Cerebellar cortex (tissue), 1 donor: ENCODE results near the gene PTGES3L.

ENCODE experiments used
- DNase-seq: peaks from one replicate; pipeline ENCODE4 v3.0.0-alpha.2; 2015; ENCODE audit warnings: low spot score

PTGES3L gene

DNA sequence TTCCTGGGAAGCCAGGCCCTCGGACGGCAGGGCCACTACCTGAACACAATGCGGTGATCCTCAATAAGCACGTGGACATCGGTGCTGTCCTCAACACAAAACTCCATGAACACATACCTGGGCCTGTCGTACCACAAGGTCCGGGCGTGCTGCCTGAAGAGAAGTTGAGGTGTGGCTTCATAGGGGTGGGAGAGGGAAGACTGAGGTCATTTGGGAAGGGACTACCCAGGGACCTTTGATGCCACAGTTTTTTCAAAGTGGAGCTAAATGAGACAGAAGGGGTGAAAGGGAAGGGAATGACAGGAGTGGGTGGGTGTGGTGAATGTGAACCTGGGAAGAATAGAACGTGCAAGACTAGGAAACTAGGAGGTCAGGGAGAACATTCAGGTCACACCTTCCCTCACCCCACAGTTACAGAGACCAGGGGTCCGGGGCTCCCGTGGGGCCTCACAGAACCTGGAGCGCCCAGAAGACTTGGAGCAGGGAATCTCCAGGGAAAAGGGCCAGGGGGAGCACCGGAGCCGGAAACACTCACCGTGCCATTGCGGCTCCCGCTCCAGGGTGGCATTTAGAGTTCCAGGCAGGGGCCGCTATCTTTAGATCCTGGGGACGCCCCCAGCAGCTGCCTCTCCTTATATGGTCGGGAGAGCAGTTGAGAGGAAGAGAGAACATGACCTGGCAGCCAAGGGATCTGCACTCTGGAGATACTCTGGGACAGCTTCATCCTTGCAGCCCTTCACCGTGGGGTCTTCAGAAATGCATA lies at the start of gene PTGES3L:
Gene PTGES3L, minus strand, starts transcription at position 570 of the 763 bp plus-strand sequence. Its CDS starts 27 bp downstream, at position 543.
- no peak for DNase-seq

DNA sequence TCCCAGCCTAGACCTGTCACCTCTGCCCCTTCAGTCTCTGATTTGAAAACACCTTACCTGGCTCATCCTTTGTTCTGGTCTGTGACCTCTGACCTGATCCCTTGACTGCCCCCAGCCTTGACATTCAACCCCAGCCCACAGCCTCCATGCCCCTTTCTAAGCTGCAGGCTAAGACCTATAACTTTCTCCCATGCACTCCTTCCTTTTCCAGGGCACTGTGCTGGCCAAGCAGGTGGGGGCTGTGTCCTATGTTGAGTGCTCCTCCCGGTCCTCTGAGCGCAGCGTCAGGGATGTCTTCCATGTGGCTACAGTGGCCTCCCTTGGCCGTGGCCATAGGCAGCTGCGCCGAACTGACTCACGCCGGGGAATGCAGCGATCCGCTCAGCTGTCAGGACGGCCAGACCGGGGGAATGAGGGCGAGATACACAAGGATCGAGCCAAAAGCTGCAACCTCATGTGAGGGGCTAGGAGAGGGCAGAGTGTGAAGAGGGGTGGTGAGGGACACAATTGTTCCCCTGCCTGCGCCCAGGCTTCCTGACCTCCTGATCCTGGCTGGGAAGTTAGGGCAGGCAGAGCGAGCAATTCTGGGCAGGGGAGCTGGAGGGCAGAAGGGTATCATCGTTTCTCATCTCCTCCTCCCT lies 48.5 kb upstream of the PTGES3L start:
- no peak for DNase-seq

DNA sequence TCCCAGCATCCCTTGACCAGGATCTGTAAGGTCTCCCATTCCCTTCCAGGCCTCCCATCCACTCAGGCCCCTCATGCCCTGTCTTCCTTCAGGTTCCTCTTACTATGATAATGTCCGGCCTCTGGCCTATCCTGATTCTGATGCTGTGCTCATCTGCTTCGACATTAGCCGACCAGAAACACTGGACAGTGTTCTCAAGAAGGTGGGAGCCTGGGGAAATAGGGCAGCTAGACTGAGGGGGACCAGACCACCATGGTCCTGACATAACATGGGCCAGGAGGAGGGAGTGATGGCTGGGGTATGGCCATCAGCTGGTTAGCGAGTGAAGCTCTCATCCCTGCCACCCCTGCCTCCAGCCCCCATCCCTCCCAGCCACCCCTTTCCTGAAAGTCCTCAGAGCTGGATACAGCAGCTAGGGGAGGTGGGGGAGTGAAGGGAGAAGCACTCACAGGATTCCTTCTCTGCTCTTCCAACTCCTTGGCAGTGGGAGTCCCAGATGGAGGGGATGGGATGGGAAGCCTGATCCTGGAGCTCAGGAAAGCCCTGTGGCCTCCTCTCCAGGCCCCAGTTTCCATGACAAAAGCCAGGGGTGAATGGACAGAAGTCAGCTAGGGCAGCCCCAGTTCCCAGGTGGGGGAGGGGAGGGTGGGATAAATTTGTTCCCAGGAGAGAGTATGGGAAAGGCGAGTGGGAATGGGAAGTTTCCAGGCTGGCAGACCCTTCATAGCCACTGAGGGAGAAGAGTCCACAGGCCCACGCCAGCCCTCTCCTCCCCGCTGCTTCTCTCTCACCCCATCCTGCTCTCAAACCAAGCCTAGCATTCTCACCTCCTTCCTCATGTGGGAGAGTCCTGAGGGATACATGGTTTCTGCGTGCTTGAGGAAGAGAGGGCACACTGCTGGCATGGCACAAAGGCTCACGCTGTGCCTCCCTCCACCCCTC lies 47.5 kb upstream of the PTGES3L start:
- DNase-seq = no peak

DNA sequence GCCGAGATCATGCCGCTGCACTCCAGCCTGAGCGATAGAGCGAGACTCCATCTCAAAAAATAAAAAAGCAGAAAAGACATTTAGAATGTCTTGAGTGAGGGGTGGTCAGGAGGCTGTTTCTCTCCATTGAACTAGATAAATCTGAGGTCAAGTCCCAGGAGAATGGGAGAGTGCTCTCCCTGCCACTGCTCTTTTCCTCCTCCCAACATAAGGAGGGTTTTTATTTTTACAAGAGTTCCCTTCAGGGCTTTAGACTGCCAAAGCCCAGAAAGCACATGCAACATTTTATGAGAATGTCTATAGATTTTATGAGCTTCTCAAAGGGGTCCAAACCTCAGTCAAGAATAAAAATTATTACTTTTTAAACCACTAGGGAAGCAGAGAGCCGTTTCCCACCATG lies 46.7 kb upstream of the PTGES3L start:
- no peak for DNase-seq

DNA sequence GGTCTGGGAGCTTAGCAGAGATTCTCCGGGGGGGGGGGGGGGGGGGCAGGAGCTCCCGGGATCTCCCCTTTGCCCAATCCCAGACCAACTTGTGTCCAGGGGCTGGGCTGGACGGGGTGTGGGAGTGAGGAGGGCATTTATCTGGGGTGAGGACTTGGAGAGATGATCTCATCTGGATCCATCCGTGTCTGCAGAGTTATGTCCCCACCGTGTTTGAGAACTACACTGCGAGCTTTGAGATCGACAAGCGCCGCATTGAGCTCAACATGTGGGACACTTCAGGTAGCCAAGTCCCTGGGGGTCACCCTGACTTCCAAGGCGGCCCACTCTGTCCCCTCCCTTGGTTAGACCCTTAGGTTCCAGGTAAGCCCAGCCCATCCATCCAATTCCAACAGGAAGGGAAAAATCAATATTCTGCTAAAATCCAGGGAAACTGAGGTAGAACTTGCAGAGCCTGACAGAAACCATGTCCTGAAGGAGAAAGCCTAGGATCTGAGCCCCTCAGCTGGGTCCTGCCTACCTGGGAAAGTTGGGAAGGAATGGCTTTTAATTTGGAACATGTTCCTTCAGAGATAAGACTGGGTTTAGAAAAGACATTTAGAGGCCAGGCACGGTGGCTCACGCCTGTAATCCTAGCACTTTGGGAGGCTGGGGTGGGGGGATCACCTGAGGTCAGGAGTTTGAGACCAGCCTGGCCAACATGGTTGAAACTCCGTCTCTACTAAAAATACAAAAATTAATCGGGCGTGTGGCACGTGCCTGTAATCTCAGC lies 46.1 kb upstream of the PTGES3L start:
- no peak for DNase-seq

DNA sequence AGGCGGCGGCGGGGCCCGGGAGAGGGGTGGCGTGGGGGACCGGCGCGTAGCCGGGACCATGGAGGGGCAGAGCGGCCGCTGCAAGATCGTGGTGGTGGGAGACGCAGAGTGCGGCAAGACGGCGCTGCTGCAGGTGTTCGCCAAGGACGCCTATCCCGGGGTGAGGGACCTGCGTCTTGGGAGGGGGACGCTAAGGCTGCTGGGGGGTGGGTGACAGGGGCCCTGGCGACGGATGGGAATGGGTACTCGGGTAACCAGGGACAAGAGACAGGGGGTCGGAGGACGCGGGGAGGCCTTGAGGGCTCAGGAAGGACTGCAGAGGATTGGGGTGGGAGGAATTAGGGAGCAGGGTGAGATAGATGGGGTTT lies 45.4 kb upstream of the PTGES3L start:
- no peak for DNase-seq

DNA sequence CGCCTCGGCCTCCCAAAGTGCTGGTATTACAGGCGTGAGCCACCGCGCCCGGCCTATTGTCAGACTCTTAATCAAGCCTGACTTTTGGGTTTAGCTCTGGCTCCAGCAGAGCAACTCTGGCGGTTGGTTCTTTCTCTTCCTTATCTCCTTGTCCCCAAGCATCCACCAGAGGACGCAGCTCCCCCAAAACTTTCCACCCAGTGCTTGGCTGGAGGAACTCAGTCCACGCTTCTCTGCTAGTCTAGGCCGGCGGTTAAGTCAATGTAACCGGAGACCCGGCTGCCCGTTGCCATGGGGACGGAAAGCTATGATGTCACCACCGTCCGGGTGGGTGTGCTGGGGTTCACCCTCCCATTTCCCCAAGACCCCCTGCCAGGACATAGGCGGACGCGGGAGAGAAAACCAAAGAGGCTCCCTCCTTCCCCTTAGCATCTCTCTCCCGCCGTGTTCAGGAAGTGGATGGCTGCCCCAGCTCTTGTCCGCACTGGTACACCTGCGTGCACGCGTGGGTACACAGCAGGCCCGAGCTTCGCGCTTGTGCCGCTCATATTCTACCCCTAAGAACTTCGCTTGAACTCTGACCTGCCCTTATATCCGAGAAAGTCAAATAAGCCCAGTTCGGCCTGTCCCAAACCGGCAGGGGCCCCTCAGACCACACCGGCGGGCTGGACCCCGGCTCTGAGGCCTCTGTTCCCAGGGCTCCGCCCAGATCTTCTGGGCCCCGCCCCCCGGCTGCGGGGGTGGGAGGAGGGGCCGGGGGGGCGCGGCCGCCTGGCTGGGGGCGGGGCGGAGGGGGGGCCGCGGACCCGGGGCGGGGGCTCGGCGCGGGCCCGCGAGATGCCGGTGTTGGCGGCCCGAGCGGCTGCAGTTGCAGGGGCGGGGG lies 44.8 kb upstream of the PTGES3L start, which contains the start of gene RND2:
Gene RND2, plus strand, starts transcription at position 825 of the 883 bp plus-strand sequence. CDS start 117 bp downstream, outside the sequence.
- peak; percentile 94 for DNase-seq

DNA sequence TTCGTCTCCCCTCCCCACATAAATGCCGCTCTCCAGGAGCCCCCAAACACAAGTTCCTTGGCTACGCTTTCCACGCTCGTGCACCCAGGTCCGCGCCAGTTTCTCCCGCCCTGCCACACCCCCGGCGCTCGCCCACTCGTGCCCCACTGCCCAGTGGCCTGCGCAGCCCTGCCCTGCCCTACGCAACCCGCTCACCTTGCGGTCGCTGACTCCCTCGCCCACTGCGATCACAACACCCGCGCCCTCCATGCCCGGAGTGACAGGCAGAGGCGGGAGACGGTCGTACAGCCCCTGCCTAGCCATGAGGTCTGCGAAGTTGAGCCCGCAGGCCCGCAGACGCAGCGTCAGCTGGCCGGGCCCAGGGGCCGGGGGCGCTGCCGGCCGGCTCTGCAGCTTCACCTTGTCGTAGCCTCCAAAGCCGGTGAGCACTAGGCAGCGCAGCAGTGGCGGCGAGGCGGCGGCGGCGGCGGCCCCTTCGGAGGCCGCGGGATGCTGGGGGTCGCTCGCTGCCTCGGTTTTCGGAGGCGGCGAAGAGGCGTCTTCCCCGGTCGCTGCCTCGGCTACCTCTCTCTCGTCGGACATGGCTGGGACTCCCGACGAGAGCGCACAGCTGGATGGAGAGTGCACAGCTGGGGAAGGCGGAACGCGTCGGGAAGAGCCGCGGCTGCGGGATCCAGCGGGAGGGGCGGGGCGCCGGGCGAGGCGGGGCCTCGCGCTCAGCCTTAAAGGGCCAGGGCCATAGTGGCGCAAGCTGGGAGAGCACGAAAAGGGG lies 42.0 kb upstream of the PTGES3L start, which contains the start of gene VAT1:
Gene VAT1, minus strand, starts transcription at position 645 of the 772 bp plus-strand sequence. Its CDS starts 63 bp downstream, at position 582.
- DNase-seq = peak; percentile 75

DNA sequence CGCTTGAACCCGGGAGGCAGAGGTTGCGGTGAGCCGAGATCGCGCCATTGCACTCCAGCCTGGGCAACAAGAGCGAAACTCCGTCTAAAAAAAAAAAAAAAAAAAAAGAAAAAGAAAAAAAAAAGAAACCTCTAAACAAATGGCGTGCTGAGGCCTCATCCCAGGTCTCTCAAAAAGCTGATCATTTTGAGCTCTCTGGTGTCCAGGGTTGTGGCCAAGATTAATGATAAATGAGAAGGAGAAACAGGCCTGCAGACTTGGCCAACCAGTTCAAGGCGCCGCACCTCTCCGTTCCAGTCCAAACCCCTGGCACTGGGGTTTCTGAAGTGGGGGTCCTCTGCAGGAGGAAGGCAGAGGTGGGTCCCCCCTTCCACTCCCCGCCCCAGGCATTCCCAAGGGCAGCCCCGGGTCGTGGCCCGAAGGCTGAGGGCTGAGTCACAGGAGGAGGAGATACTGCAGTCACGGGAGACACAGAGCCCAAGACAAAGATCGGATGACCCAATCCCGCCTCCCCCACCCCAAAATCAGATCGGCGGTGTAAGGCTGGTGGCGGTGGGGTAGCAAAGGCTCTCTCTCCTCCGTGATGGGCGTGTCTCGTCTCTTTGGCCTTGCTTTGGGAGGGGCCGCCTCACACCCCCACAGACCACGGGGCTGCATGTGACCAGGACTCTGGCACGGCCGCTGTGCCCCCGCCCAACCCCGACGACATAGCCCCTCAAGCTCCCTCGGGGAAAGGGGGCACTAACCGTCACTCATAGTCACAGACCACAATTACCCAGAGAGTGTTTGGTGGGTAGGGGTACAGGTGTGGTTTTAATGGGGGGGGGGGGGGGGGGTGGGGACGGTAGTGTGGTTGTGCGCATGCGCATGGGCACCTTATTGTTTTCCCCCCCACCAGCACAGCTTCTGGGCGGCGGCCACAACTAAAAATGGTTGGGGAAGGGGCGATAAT lies 41.2 kb upstream of the PTGES3L start:
- no peak for DNase-seq

DNA sequence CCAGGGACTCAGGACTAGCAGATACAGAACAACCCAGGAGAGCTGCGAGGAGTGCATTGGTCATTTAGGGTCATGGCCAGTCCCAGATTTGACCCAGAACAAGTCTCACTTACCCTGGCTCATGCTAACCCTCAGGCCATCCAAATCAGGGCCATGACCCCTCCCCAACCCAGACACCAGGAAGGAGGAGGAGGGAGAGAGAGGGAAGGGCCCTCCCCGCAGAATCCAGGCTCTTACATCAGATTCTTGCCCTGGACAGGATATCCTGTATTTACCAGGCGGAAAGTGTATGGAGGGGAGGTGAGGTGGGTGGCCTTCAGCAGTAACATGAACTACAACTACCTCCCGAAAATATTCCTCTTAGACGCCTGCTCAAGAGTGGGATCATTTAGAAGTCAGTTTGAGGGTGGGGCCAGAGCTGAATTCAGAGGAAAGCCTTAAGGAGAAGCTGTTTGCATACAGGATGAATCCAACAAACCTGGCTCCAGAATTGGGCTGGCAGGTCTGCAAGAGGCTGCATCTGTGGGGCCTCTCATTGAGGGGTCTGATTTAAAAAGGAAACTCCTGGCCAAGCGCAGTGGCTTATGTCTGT lies 40.2 kb upstream of the PTGES3L start:
- DNase-seq = no peak

DNA sequence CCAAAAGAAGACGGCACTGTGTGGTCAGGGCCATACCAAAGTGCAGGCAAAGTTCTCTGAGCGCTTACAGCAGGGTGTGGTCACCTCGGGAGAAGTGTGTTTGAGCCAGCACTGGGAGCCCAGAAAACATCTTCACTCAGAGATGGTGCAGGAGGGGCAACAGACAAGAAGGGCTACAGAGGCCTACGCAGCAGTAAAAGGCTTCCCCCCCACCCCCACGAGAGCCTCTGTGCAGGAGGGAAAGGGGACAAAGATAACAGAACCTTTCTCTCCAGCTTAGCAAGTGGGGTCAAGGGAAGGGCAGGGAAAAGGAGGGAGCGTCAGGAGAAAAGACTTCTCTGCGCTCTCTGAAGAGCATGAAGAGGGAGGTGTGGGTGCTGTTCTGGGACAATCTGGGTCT lies 39.5 kb upstream of the PTGES3L start:
- no peak for DNase-seq

DNA sequence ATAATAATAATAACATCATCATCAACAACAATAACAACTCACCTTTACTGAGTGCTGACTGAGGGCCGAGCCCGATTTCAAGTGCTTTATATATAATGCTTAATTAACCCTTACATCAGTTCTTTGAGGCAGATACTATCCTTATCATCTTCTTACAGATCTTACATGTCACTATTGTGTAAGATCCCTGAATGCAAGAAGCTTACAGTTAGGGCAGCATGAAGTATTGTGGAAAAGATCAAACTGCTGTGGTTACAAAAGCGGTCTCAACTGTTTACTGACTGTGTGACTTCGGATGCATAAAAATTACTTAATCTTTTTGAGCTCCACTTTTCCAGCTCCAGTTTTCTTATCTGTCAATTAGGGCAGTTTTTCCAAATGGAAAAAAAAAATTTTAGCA lies 39.1 kb upstream of the PTGES3L start:
- no peak for DNase-seq

DNA sequence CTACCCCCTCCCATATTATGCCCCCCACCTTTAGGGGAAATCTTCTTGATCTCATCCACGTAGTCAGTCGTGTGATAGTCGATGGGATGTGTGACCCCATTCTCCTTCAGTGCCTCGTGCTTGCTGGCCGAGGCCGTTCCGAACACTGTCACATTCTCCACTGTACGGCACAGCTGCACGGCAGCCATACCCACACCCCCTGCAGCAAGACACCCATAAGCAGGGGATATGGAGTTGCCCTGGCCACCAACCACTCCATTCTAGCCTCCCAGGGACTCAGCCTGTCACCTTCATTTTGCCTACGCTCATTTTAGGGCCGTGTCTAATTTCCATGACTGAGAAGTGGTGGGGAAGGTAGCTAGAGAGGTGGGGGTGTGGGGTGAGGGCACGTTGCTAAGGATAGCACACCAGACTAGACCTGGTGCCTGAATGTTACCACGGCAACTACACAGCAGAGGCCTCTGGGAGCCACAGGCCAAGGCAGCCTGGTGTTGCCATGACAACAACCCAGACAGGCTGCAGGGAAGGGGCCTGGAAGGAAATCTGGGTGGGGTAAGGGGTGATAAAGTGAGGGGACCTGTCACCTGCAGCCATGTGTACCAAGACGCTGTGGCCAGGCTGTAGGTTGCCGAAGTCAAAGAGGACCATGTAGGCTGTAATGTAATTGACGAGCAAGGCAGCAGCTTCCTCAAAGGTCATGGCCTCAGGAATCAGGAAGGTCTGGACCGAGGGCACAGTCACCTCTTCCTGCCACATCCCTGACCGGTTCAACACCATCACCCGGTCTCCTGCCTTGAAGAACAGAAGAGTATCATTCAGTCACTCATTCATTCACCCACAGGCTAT lies 38.4 kb upstream of the PTGES3L start:
- DNase-seq = no peak

DNA sequence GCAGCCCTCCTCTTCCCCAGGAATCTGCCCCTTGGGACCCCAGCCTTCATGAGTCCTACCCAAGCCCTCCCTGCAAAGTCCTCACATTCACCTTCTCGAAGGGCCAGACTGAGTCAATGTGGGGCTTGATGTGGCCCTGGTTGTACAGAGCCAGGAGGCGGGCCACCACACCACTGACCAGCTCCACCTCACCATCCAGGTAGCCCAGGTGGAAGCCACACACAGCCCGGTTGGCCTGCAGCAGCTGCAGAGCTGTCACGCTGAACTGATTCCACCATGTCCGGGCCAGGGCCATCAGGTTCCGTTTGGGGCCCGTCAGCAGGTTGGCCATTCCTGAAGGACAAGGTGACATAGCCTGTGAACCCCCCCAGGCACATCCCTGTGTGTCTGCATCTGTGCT lies 36.3 kb upstream of the PTGES3L start:
- no peak for DNase-seq

DNA sequence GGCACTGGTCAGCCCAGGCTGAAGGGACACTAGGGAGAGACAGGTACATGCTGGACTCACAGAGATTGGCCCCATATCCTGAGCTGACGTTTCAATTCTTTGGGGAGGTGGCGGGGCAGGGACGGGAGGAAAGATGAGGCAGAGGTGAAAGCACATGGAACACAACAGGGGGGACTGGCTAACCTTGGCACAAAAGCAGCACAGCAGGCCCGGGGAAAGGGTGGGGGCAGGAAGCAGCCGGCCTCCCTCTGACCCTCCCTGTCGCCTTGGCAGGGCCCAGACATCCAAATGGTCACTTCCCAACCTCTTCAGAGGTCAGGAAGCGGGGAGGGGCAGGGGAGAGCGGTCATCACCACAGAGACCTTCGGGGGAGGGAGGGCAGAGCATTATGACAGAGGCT lies 35.7 kb upstream of the PTGES3L start:
- DNase-seq = no peak

DNA sequence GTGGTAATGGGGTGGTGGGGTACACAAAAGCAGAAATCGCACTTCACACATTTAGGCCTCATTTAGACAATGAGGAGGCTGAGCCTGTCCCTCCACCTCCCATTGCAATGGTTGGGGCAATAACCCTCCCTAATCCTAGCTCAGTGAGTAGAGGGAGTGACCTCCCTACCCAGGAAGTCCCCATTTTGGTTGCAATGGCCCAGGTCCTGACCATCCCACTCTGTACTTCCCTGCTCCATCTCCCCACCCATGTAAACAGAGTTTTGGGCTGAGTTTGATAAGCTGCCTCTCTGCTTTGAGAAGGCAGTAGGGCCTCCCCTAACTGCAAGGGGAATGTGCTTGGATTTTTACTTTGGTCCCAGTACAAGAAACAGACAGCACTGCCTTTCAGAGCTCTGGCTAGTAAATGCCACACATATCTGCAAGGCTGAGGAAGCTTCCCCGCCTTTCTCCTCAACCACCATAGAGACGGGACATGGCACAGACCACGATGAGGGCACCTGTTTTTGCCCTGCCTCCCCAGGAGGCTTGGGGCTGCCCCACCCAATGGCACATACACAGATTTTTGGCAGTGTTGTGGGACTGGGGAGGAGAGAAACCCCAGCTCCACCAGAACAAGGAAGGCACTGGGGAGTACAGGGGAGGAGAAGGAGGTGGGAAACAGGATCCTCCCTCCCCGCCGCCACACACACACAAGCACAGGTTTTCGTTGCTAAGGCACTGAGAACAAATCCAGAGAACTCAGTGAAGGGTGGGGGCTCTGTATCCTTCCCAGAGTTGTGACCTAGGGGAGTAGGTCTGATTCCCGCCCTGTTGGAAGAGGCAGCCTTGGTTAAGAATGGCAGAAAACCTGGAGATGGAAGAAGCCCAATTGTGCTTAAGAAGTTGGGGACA lies 35.0 kb upstream of the PTGES3L start:
- DNase-seq = no peak
